H1 (cell line): ENCODE data around the gene TMCC1. TPM values are rescaled to one million over a fixed set of nuclear protein-coding genes. Genes with fewer than 3 reads are reported as not detected.

Source experiments
- CTCF ChIA-PET: fragments of 300-600 bp; sonication (Branson Sonifier 250); formaldehyde crosslinking; loops from one replicate; lab custom pipeline; 2021; ENCODE audit not compliant: partially characterized antibody; lab: Charles Lee
- POLR2A ChIA-PET: fragments of 300-600 bp; sonication (Branson Sonifier 250); formaldehyde crosslinking; loops from one replicate; lab custom pipeline; 2021; ENCODE audit warnings: inconsistent platforms; ENCODE audit not compliant: partially characterized antibody; lab: Charles Lee
- DNase-seq, 2 experiments: peaks; one replicate each; pipeline versions ENCODE4 v3.0.0 to v3.0.0-alpha.2; 2010 to 2022; ENCODE audit warnings: low spot score in 2 of 2, low read depth in 1 of 2, mixed read lengths in 1 of 2
- FAIRE-seq: peaks from 2 replicates; lab custom pipeline; 2011; peaks lifted over from hg19 to GRCh38; lab: Jason Lieb, UNC
- H2AFZ ChIP-seq: 2 replicates; pipeline ENCODE4 v1.8.1; 2012; ENCODE audit warnings: low read length, inconsistent platforms
- H2AK5ac ChIP-seq: 2 replicates; pipeline ENCODE4 v1.6.1; 2013; ENCODE audit warnings: low read depth, low read length
- H2BK120ac ChIP-seq: replicated peaks from 2 replicates; pipeline ENCODE3; 2013; ENCODE audit warnings: low read depth, low read length, inconsistent platforms
- H2BK12ac ChIP-seq: 2 replicates; pipeline ENCODE4 v1.6.1; 2013; ENCODE audit warnings: low read depth, low read length
- H2BK15ac ChIP-seq: 2 replicates; pipeline ENCODE4 v1.6.1; 2013; ENCODE audit warnings: low read length
- H2BK20ac ChIP-seq: 2 replicates; pipeline ENCODE4 v1.6.1; 2013; ENCODE audit warnings: low read length
- H2BK5ac ChIP-seq: 2 replicates; pipeline ENCODE4 v1.6.1; 2013; ENCODE audit warnings: low read depth, low read length
- H3K14ac ChIP-seq: 2 replicates; pipeline ENCODE4 v1.6.1; 2013; ENCODE audit warnings: inconsistent platforms; ENCODE audit not compliant: insufficient read length
- H3K18ac ChIP-seq: 2 replicates; pipeline ENCODE4 v1.6.1; 2013; ENCODE audit warnings: low read length; ENCODE audit errors: extremely low read depth
- H3K23ac ChIP-seq: 2 replicates; pipeline ENCODE4 v1.6.1; 2013; ENCODE audit warnings: inconsistent platforms; ENCODE audit not compliant: insufficient read length
- H3K23me2 ChIP-seq: 2 replicates; pipeline ENCODE4 v1.6.1; 2013; ENCODE audit warnings: low read depth, low read length
- H3K27ac ChIP-seq: 2 replicates; pipeline ENCODE4 v1.6.1; 2011; ENCODE audit warnings: low read depth, low read length, inconsistent platforms
- H3K27me3 ChIP-seq, 4 experiments: replicated peaks in 1 of 4; 1 replicate in 1 of 4; 2 replicates in 3 of 4; pipeline versions ENCODE4 v1.6.1 to v1.8.1; 2011 to 2013; ENCODE audit warnings: low read length in 3 of 4, mild to moderate bottlenecking in 3 of 4, inconsistent platforms in 2 of 4, mixed read lengths in 2 of 4, moderate library complexity in 1 of 4; ENCODE audit not compliant: control insufficient read depth in 3 of 4, insufficient read depth in 3 of 4; ENCODE audit errors: extremely low read depth in 1 of 4
- H3K36me3 ChIP-seq, 4 experiments: 2 replicates each; pipeline versions ENCODE4 v1.6.1 to v1.8.1; 2011 to 2013; ENCODE audit warnings: mild to moderate bottlenecking in 4 of 4, low read length in 3 of 4, moderate library complexity in 2 of 4, control low read depth in 1 of 4, inconsistent platforms in 1 of 4; ENCODE audit not compliant: insufficient read depth in 4 of 4, control insufficient read depth in 2 of 4
- H3K4ac ChIP-seq: replicated peaks from 2 replicates; pipeline ENCODE3; 2013; ENCODE audit warnings: low read length, low read depth, mixed read lengths, inconsistent platforms; ENCODE audit not compliant: insufficient read length
- H3K4me1 ChIP-seq, 4 experiments: replicated peaks in 1 of 4; 1 replicate in 1 of 4; 2 replicates in 3 of 4; pipeline versions ENCODE4 v1.6.1 to v1.8.1; 2011 to 2013; ENCODE audit warnings: low read length in 3 of 4, inconsistent platforms in 2 of 4, mixed read lengths in 1 of 4; ENCODE audit not compliant: insufficient read depth in 4 of 4, control insufficient read depth in 3 of 4
- H3K4me2 ChIP-seq, 2 experiments: 2 replicates each; pipeline versions ENCODE4 v1.6.1 to v1.8.1; 2011 to 2013; ENCODE audit warnings: low read depth in 2 of 2, low read length in 2 of 2, control low read depth in 1 of 2, inconsistent platforms in 1 of 2, mild to moderate bottlenecking in 1 of 2; ENCODE audit not compliant: insufficient read depth in 1 of 2
- H3K4me3 ChIP-seq, 4 experiments: fragments of 200-600, 300-600 bp in 1 of 4; sonication (generic), shearing (Covaris generic), sonication (Bioruptor Twin) in 1 of 4; 2 replicates each; pipeline versions ENCODE4 v1.5.1 to v1.8.1; 2011 to 2016; ENCODE audit warnings: low read length in 4 of 4, low read depth in 3 of 4, control low read depth in 2 of 4, inconsistent platforms in 2 of 4, mild to moderate bottlenecking in 2 of 4, mixed read lengths in 1 of 4, moderate library complexity in 1 of 4; ENCODE audit not compliant: insufficient read depth in 2 of 4; ENCODE audit errors: extremely low read depth in 1 of 4
- H3K56ac ChIP-seq: replicated peaks from 2 replicates; pipeline ENCODE3; 2013; ENCODE audit warnings: low read depth, mild to moderate bottlenecking, mixed read lengths, low read length, inconsistent platforms; ENCODE audit not compliant: insufficient read length
- H3K79me1 ChIP-seq: 2 replicates; pipeline ENCODE4 v1.6.1; 2013; ENCODE audit warnings: low read depth, low read length, control low read depth
- H3K79me2 ChIP-seq, 2 experiments: 2 replicates each; pipeline versions ENCODE4 v1.6.1 to v1.8.1; 2012 to 2013; ENCODE audit warnings: low read length in 2 of 2, mild to moderate bottlenecking in 2 of 2, inconsistent platforms in 1 of 2; ENCODE audit not compliant: insufficient read depth in 2 of 2, control insufficient read depth in 1 of 2
- H3K9ac ChIP-seq, 4 experiments: replicated peaks in 1 of 4; 1 replicate in 1 of 4; 2 replicates in 3 of 4; pipeline versions ENCODE4 v1.6.1 to v1.8.1; 2011 to 2013; ENCODE audit warnings: low read depth in 3 of 4, low read length in 3 of 4, control low read depth in 2 of 4, mild to moderate bottlenecking in 2 of 4, moderate library complexity in 2 of 4, inconsistent platforms in 1 of 4; ENCODE audit errors: extremely low read depth in 1 of 4
- H3K9me3 ChIP-seq, 2 experiments: 2 replicates each; pipeline versions ENCODE4 v1.6.1 to v1.8.1; 2012 to 2013; ENCODE audit warnings: mild to moderate bottlenecking in 2 of 2, moderate library complexity in 2 of 2, control low read depth in 1 of 2, inconsistent platforms in 1 of 2, low read depth in 1 of 2, low read length in 1 of 2, mixed read lengths in 1 of 2; ENCODE audit not compliant: insufficient read depth in 2 of 2
- H4K20me1 ChIP-seq, 2 experiments: replicated peaks in 1 of 2; 2 replicates each; pipeline versions ENCODE3 to v1.8.1; 2011 to 2013; ENCODE audit warnings: inconsistent platforms in 2 of 2, low read length in 2 of 2, mild to moderate bottlenecking in 1 of 2; ENCODE audit not compliant: insufficient read depth in 2 of 2, control insufficient read depth in 1 of 2
- H4K5ac ChIP-seq: 2 replicates; pipeline ENCODE4 v1.6.1; 2013; ENCODE audit warnings: low read length, low read depth, mixed read lengths, inconsistent platforms; ENCODE audit not compliant: insufficient read length
- H4K8ac ChIP-seq: 2 replicates; pipeline ENCODE4 v1.8.0; 2013; ENCODE audit warnings: mild to moderate bottlenecking, moderate library complexity, low read length, inconsistent platforms; ENCODE audit not compliant: insufficient read depth; ENCODE audit errors: extremely low read depth
- H4K91ac ChIP-seq: replicated peaks from 2 replicates; pipeline ENCODE3; 2013; ENCODE audit warnings: low read length, mixed read lengths, inconsistent platforms; ENCODE audit not compliant: insufficient read length
- HDAC6 ChIP-seq: IDR thresholded peaks from one replicate; pipeline ENCODE4 v1.7.1; 2012; ENCODE audit warnings: low read depth, mild to moderate bottlenecking, inconsistent platforms, low read length, moderate library complexity
- WGBS, 2 experiments: shearing (Covaris generic) in 1 of 2; methylation state at CpG; one replicate each; pipeline versions ENCODE4 v1.1.6 to v1.1.7; 2013 to 2015; ENCODE audit warnings: low lambda C conversion rate in 2 of 2, mixed read lengths in 2 of 2, inconsistent platforms in 1 of 2, low coverage in 1 of 2, missing lambda C conversion rate in 1 of 2; ENCODE audit not compliant: insufficient replicate concordance in 2 of 2, insufficient coverage in 1 of 2, insufficient read length in 1 of 2; ENCODE audit errors: extremely low coverage in 1 of 2, missing lambda C conversion rate in 1 of 2; 5-methylcytosine and 5-hydroxymethylcytosine counted together
- polyA plus RNA-seq, 7 experiments: library from polyadenylated mRNA; depleted of rRNA in 3 of 7; stranded (reverse) in 5 of 7; unstranded in 2 of 7; fragments of >200 nt in 5 of 7; fragments of 200-250 nt in 2 of 7; gene quantifications; 1 replicate in 5 of 7; 2 replicates in 1 of 7; 4 replicates in 1 of 7; pipeline versions ENCODE4 v1.2.1 to v1.2.3, GENCODE V29; 2011 to 2013; ENCODE audit warnings: missing spikeins in 2 of 7, mixed read lengths in 2 of 7
- total RNA-seq: library from RNA; stranded (reverse); fragmentation: NEBNext Ultra II Directional; extraction: Animal tissue kit (Norgen Biotek cat#: 25700); gene quantifications from 2 replicates; pipeline ENCODE4 v1.2.1, GENCODE V29; 2021

Gene TMCC1
- total and polyA plus RNA-seq, 2 of the 8 experiments (the other 6 are each of a cell fraction or from before 2014, with no cell fraction given), result 10.4 to 27.1 TPM

DNA sequence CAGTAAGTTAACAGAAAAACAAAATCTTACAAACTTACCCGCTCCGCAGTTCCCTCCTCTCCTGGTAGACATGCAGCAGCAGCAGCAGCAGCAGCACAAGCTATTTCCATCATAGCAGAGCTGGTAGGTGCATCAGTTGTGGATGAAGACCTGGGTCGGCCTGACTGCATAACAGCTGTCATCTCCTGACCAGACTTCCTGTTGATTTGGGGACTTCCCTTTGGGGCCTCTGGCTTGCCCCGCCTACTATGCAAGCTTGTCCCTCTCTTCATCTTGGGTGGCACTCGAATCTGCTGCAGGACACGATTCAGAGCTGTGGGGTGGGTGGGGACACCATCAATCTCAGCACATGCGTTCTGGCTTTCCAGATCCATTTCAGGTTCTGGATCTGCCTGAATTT lies 65.7 kb downstream of the TMCC1 start:
- H2BK5ac ChIP-seq, result no peak overlapping the region
- peaks cover 0 to 2% of the 10 kb centered on the region in 2 experiments for H4K20me1 ChIP-seq
- no peak overlapping the region for H3K4me3 ChIP-seq
- ChIA-PET CTCF (interaction anchor here (0.6 to 9.8 kb wide), 10 partner anchors 20 to 397 kb away, joined by 3 to 149 read pairs (median 4); no protein-coding TSS in a partner anchor), POLR2A (interaction anchor here (1.2 kb wide), 1 partner anchor 9 kb away, joined by 3 read pairs; no protein-coding TSS in a partner anchor)
- H3K9me3 ChIP-seq, result no peaks in the 10 kb centered on the region
- no peaks in the 10 kb centered on the region for H3K23me2 ChIP-seq
- H3K79me1 ChIP-seq, result 0 out of 2 replicates have a peak, but pooled peaks cover 3% of the 10 kb centered on the region
- H3K4me1 ChIP-seq, result no peaks in the 10 kb centered on the region
- H2AFZ ChIP-seq, result no peak overlapping the region
- no peak overlapping the region for H3K27ac ChIP-seq
- FAIRE-seq, result no peak
- H3K4ac ChIP-seq, result no peak overlapping the region
- no peak for TF ChIP-seq HDAC6
- no peak overlapping the region for H2AK5ac ChIP-seq
- H4K91ac ChIP-seq, result no peak overlapping the region
- no peak overlapping the region for H2BK20ac ChIP-seq
- no peak overlapping the region for H2BK12ac ChIP-seq
- H3K14ac ChIP-seq, result no peak overlapping the region
- H2BK120ac ChIP-seq, result no peak overlapping the region
- no peak overlapping the region; the same call in 1 of the 2 replicates for H4K8ac ChIP-seq
- H3K9ac ChIP-seq, result no peak overlapping the region
- H3K18ac ChIP-seq, result no peak overlapping the region
- H3K23ac ChIP-seq, result no peak overlapping the region
- H3K4me2 ChIP-seq, result no peak overlapping the region
- no peaks in the 10 kb centered on the region; a peak in 1 of 4 replicates for H3K79me2 ChIP-seq
- 91% methylated on average over 7 of the region's 7 CpGs; no CpG with 5 or more reads in 1 of the 2 experiments for WGBS, 2 experiments
- no peak for DNase-seq
- no peaks in the 10 kb centered on the region for H3K27me3 ChIP-seq
- H2BK15ac ChIP-seq, result no peak overlapping the region
- H3K36me3 ChIP-seq, result peaks cover 0 to under 1% (median 0%) of the 10 kb centered on the region in 4 experiments; a peak in 1 of 8 replicates
- no peak overlapping the region for H4K5ac ChIP-seq
- H3K56ac ChIP-seq, result no peak overlapping the region
